Gastroesophageal sphincter (tissue), 3 donors: ENCODE measurements around the gene BTBD16.

Experiments
- CTCF ChIP-seq, 4 experiments: fragments of 200-600 bp in 2 of 4; fragments of 450-650 bp in 2 of 4; sonication (generic) in 1 of 4; IDR thresholded peaks; one replicate each; pipeline ENCODE4 v1.5.1; 2017 to 2019; ENCODE audit warnings: antibody characterized with exemption in 4 of 4, mild to moderate bottlenecking in 2 of 4, moderate library complexity in 2 of 4
- POLR2AphosphoS5 ChIP-seq: sonication (generic); formaldehyde crosslinking; IDR thresholded peaks from one replicate; pipeline ENCODE4 v1.6.1; 2017; ENCODE audit warnings: antibody characterized with exemption

GRCh38 chr10:122354383-122354782, 83.3 kb downstream of the BTBD16 start:
- TF ChIP-seq POLR2AphosphoS5 (no peak), CTCF (IDR thresholded peaks at IDR 0.05) (no peak)
